Stimulated activated CD8-positive, alpha-beta memory T cell treated with anti-CD3 and anti-CD28 coated beads, Interleukin-4, amount 100 ng/mL, for 4 hours (primary cell): ENCODE results near the gene DERL3.

Experiments
- DNase-seq, 2 donors: peaks; one replicate each; pipeline ENCODE4 v3.0.0-alpha.2; 2020; ENCODE audit warnings: low read depth in 2 of 2, low spot score in 1 of 2

Gene DERL3

DNA sequence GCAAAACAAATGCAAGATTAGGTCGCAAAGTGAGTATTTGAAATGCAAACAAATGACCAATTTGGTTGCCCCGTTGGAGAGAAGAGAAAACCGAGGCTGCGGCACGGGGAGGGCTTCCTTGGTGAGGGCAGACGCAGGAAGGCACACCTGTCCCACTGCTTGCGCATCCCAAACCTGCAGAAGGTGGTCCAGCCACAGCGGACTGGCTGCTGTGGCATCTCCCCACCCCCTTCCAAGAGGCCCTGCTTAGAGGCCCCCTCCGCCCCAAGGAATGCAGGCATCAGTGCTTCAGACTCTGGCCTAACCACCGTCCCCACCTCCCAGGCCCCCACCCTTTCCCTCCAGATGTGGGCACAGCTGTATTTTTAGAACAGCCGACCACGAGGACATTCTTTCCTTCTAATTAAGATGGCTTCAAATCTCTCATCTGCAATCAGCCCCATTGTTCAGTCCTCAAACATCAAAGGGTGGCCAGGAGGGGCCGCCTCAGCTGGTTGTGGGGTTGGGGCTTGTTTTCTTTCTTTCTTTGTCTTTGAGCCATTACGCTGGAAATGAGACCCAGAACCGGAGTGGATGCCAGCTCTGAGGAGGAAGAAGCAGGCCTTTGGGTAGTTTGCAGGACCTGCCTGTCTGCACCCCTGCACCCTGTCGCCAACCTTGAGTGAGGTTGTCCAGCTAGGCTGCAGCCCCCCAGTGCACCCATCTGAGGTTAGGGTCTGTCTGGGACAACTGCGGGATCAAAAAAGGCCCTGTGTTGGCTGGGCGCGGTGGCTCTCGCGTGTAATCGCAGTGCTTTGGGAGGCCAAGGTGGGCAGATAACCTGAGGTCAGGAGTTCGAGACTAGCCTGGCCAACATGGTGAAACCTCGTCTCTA is 9.4 kb upstream of the DERL3 start:
- no peak for DNase-seq

- no peak for DNase-seq
These were observed 8.6 kb upstream of the DERL3 start for GRCh38 chr22:23847310-23847920.

- no peak for DNase-seq
These were observed 7.3 kb upstream of the DERL3 start for GRCh38 chr22:23846081-23846469.

DNA sequence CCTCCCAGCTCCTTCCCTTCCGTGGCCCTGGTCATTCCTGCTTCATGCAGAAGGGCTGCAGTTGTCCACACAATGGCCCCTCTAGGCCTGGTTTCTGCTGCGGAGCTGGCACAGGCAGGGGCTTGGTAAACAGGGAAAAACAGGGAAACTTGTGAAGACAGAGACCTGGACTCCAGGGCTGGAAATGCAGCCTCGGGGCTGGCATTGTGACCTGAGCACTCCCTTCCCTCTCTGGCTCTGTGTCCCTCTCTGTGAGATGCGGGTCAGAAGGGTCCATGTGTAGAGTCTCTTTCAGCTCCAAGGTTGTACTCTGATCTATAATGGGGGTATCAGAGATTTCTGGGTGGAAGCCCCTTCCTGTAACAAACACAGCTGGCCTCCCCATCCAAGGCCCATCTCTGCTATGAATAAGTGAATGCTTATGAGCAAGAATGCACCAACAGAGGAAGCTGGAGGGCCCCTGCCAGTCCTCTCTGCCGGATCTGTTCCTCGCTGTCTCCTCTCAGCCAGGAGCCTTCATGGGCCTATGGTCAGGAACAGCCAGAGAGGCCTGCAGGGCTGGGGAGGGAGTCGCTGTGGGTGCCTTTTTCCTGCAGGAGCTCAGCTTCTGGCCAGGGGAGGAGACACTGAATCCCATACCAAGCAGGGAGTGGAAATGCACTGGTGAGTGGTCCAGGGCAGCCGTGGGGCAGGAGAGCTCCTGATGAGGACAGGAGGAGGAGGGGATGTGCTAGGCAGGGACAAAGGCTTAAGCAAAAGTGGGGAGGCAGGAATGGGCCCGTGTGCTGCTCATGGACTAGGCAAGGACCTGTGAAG is 6.7 kb upstream of the DERL3 start:
- DNase-seq = no peak

DNA sequence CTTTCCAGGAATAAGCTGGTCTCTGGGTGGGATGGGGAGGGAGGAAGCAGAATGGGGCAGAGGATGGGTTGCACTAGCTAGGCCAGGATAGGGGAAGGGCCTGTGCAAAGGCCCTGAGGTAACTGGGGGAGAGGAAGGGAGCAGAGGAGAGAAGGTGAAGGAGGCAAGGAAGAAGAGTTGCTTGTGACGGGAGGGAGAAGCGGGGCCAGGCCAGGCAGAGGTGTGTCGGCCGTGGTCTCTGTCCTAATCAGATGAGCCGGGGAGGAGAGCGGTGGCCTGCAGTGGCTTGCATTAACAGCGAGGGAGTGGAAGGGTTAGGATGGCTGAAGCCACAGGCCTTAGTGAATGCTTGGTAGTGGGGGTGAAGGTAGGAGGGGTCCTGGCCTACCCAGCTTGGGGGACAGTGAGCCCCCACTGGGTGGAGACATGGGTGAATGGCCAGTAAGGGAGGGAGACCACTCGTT is 6.0 kb upstream of the DERL3 start:
- DNase-seq = no peak

GRCh38 chr22:23842599-23842998 is 3.8 kb upstream of the DERL3 start:
- DNase-seq = no peak

DNA sequence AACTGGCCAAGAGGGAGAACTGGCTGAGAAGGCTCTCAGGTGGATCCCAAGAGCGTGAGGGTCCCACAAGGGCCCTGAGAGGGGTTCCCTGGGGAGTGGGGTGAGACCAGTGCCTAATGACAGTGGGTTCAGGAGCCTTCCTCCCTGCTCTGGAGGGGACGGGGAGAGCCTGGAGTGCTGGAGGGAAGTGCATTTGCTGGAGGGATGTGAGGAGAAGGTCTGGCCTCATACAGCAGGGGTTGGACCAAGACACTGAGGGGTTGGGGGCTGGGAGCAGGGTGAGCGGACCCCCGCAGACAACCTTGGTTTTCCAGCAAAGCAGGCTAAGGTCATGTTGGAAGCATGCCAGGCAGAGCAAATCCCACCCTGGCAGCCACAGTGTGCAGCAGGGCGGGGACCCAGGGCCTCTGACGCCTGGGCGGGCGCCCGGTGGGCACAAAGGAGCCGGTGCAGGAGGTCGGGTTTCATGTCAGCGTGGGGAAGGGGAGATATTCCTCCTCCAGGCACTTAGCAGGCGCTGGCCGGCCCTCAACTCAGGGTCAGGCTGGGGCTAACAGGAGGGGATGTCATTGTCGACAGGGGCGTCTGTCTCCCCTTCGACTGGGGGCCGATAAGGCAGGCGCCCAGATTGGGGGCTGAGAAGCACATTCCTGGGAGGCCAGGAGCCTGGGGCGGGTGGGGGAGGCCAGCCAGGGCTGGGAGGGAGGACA is 3.1 kb upstream of the DERL3 start:
- no peak for DNase-seq

GRCh38 chr22:23841292-23841691 is 2.5 kb upstream of the DERL3 start:
- DNase-seq = no peak

DNA sequence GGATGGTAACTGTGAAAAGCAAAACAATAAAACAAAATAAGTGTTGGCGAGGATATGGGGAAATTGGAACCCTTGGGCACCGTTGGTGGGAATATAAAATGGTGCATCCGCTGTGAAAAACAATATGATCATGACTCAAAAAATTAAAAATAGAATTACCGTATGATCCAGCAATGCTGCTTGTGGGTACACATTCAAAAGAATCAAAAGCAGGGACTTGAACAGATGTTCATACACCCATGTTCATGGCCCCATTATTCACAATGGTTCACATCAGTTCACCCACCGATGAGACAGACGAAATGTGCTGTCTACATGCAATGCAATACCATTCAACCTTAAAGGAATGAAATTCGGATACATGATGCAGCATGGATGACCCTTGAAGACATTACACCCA is 1.2 kb upstream of the DERL3 start:
- DNase-seq = no peak

DNA sequence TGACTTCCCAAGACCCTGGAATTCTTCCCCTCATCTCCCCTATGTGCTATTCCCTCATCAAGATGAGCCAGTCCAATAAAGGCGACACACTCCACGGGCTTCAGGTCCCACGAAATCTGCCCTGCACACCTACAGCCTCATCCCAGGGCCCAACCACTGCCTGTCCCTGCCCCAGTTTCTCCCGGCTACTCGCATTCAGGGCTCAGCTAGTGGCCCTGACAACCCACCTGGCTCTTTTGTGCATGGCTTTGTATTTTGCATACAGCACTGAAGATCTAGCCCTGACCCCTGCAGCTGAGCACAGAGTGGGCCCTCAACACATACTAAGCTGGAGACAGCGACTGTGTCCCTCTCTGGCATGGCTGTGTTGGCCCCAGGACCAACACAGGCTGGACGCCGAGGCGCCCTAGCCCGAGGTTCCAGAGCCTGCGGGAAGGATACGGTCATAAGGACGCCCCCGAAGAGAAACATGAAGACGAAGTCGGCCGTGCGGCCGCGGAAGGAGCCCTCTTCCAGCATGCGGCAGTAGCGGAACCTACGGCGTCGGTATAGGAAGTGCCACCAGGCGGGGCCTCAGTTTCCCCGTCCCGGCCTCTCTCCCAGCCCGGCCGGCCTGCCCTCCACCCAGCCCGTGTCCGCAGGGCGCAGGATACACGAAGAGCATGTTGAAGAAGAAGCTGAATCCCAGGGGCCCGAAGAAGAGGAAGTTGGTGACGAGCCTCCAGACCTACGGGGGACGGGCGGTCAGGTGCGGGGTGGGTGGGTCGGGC is 710 bp downstream of the DERL3 start:
- DNase-seq = no peak

DNA sequence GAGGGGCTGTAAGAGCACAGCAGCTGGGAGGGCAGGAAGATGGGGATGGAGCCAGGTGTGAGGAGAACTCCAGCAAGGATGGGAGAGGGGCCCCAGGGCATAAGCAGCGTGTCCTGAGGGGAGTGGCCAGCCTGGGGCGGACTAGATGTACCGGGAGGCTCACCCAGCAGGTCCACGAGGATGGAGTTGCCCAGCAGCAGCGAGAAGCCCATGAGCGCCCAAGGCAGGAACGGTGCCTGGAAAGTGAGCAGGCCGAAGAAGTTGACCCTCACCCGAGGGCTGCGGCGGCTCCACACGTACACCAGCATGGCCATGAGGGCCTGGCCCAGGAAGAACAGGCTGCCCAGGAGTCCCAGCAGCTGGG is 1.3 kb downstream of the DERL3 start:
- no peak for DNase-seq

- no peak for DNase-seq
These were observed 1.9 kb downstream of the DERL3 start for GRCh38 chr22:23836692-23837495.

DNA sequence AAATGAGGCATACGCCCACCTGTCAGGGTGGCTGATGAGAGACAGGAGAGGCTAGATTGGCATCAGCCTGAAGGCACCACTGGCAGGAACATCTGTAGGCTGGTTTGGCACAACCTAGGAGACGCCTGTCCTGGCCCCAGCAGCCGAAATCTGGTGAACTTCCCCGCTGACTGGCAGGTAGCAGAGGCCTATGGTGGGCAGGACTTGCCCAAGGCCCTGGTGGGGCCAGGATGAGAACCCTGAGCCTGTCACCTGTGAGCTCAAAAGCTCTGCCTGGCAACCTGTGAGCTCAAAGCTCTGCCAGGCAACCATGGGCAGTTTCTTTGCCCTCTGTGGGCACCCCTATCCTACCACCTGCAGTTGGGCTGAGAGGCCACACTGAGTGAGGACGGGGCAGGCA is 2.5 kb downstream of the DERL3 start:
- DNase-seq = no peak

- no peak for DNase-seq
These were observed 3.2 kb downstream of the DERL3 start for GRCh38 chr22:23835484-23836144.

GRCh38 chr22:23834793-23835483 is 3.9 kb downstream of the DERL3 start:
- DNase-seq = no peak

DNA sequence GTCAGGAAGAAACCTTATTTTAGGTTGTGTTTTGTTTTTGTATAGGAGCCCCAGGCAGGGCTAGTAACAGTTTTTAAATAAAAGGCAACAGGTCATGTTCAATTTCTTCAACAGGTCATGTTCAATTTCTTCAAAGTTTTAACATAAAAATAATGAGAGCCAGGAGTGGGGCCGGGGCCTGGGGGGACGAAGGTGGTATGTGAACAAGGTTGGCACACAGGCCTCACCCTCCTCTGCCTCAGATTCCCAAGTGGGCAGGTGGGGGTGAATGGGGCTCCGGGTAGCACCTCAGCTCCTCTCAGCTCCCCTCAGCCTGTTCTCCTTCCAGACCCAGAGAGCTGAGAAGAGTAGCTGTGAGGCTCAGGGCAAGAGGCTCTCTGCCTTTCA is 4.4 kb downstream of the DERL3 start:
- no peak for DNase-seq

- no peak for DNase-seq
These were observed 4.9 kb downstream of the DERL3 start for GRCh38 chr22:23833911-23834317.

DNA sequence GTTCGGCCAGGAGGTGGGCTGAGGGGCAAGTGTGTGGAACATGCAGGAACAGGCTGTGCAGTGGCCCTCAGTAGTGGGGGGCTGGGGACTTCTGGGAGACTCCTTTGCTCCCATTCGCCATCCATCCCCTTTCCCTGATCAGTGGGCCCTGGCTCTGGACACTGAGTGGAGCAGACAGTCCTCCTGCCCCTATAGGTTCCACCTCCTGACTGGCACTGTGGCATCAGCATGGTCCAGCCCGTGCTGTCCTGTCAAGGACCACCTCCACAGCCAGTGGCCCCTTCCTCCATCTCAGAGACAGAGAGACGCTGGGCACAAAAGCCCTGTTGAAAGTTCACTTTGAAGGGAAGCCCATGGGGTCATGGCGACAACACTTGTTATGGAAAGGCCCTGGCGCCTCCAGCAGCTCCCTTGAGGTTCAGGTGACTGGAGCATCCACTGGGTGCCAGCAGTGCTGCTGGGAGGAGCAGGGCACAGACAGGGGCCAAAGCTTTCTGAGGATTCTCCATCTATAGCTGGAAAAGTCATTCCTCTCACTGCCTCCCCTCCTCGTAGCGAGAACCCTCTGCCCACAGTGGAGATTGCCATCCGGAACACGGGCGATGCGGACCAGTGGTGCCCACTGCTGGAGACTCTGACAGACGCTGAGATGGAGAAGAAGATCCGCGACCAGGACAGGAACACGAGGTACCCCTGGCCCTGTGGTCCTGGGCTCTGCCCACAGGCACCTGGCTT is 5.6 kb downstream of the DERL3 start:
- DNase-seq = no peak
